ENCODE results near the gene UXS1. TPM values are rescaled to one million over a fixed set of nuclear protein-coding genes. Genes with fewer than 3 reads are reported as not detected.

UXS1 gene
- total RNA-seq, 1 donor: 22.8 TPM

DNA sequence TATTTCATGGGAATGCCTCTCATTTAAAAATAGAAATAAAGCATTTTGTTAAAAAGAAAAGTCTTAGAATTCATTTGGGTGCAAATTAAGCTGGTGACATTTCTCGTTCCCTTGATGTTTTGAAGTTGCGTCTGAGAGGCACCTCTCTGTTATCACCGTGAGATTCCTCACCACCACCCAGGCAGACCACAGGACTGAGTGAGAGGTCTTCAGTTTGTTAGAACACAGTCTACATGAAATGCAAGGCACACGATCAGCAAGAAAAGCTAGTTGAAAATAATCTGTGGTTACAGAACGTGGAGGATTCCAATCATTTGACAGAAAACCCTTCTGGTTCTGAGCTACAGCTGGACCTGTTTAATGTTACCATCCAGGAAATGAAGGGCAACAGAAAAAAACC, 116.0 kb downstream of the UXS1 start:
- H3K79me2 ChIP-seq (ENCODE audit: insufficient read depth, low read length): no peaks in the 10 kb centered on the region
- no peaks in the 10 kb centered on the region for H4K20me1 ChIP-seq (ENCODE audit: insufficient read depth, low read length)
- H3K36me3 ChIP-seq (ENCODE audit: insufficient read depth, low read length): no peaks in the 10 kb centered on the region
- H3K4me1 ChIP-seq (ENCODE audit: insufficient read depth, low read length): no peaks in the 10 kb centered on the region
- no peak overlapping the region for H3K27ac ChIP-seq (ENCODE audit: low read depth, low read length)
- H2AFZ ChIP-seq (ENCODE audit: low read length): no peak overlapping the region
- H3K27me3 ChIP-seq (ENCODE audit: insufficient read depth, low read length): peaks cover 14% of the 10 kb centered on the region
- H3K9me3 ChIP-seq (ENCODE audit: low read depth, low read length): no peaks in the 10 kb centered on the region
- H3K4me3 ChIP-seq (ENCODE audit: insufficient read depth, low read length): no peak overlapping the region
- H3K4me2 ChIP-seq (ENCODE audit: insufficient read depth, low read length): no peak overlapping the region
- TF ChIP-seq, protein P1, sequence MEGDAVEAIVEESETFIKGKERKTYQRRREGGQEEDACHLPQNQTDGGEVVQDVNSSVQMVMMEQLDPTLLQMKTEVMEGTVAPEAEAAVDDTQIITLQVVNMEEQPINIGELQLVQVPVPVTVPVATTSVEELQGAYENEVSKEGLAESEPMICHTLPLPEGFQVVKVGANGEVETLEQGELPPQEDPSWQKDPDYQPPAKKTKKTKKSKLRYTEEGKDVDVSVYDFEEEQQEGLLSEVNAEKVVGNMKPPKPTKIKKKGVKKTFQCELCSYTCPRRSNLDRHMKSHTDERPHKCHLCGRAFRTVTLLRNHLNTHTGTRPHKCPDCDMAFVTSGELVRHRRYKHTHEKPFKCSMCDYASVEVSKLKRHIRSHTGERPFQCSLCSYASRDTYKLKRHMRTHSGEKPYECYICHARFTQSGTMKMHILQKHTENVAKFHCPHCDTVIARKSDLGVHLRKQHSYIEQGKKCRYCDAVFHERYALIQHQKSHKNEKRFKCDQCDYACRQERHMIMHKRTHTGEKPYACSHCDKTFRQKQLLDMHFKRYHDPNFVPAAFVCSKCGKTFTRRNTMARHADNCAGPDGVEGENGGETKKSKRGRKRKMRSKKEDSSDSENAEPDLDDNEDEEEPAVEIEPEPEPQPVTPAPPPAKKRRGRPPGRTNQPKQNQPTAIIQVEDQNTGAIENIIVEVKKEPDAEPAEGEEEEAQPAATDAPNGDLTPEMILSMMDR (IDR thresholded peaks at IDR 0.05; ENCODE audit: extremely low read depth, low read depth, low read length): no peak
- DNase-seq (ENCODE audit: insufficient read length, low spot score, missing footprints): no peak

DNA sequence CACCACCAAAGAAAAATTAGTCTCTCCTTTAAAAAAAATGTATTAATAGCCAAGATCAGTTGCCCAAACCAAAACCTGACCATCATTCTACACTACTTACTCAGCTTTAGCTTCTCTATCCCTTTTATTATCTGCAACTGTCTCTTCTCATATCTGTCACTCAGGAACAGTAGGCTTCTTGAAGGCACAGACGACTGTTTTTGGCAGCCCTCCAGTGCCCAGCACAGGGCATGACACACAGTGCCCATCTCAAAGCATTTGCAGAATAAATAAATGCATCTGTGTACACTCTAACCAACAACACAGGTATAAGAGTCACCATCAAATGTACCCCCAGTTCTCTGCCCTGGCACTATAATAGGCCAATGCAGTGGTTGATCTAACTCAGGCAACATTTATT, 117.2 kb downstream of the UXS1 start:
- Histone ChIP-seq H3K9me3 (ENCODE audit: low read depth, low read length) (no peaks in the 10 kb centered on the region), H3K27ac (ENCODE audit: low read depth, low read length) (no peak overlapping the region), H3K79me2 (ENCODE audit: insufficient read depth, low read length) (no peaks in the 10 kb centered on the region), H3K4me2 (ENCODE audit: insufficient read depth, low read length) (no peak overlapping the region), H4K20me1 (ENCODE audit: insufficient read depth, low read length) (no peaks in the 10 kb centered on the region), H3K4me1 (ENCODE audit: insufficient read depth, low read length) (no peaks in the 10 kb centered on the region), H2AFZ (ENCODE audit: low read length) (no peak overlapping the region), H3K27me3 (ENCODE audit: insufficient read depth, low read length) (peaks cover 13% of the 10 kb centered on the region), H3K36me3 (ENCODE audit: insufficient read depth, low read length) (no peaks in the 10 kb centered on the region), H3K4me3 (ENCODE audit: insufficient read depth, low read length) (no peak overlapping the region)
- DNase-seq (ENCODE audit: insufficient read length, low spot score, missing footprints): no peak
- TF ChIP-seq, protein P1 (IDR thresholded peaks at IDR 0.05; ENCODE audit: extremely low read depth, low read depth, low read length): no peak

DNA sequence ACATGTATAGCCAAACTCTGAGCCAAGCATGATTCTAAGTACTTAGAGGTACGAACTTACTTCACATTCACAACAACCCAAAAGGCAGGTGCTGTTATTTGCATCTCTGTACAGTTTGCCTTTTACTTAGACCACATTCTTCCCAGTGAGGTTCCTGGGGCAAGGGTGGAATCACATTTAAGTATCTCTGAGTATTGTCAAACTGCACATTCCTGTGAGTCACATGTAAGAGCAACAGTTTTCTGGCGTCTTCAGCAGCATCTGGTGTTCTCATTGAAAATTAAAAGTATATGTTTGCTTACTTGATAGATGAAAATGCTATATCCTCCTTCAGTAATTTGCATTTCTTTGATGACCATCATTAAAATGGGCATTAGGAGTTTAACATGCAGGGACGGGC, 119.1 kb downstream of the UXS1 start:
- H3K4me2 ChIP-seq (ENCODE audit: insufficient read depth, low read length): no peak overlapping the region
- DNase-seq (ENCODE audit: insufficient read length, low spot score, missing footprints): peak; percentile 41
- no peaks in the 10 kb centered on the region for H3K79me2 ChIP-seq (ENCODE audit: insufficient read depth, low read length)
- no peak overlapping the region for H3K27ac ChIP-seq (ENCODE audit: low read depth, low read length)
- H2AFZ ChIP-seq (ENCODE audit: low read length): no peak overlapping the region
- no peaks in the 10 kb centered on the region for H3K9me3 ChIP-seq (ENCODE audit: low read depth, low read length)
- no peaks in the 10 kb centered on the region for H3K4me1 ChIP-seq (ENCODE audit: insufficient read depth, low read length)
- H3K4me3 ChIP-seq (ENCODE audit: insufficient read depth, low read length): no peak overlapping the region
- H3K36me3 ChIP-seq (ENCODE audit: insufficient read depth, low read length): no peaks in the 10 kb centered on the region
- H4K20me1 ChIP-seq (ENCODE audit: insufficient read depth, low read length): no peaks in the 10 kb centered on the region
- peaks cover 18% of the 10 kb centered on the region for H3K27me3 ChIP-seq (ENCODE audit: insufficient read depth, low read length)
- TF ChIP-seq, protein P1 (IDR thresholded peaks at IDR 0.05; ENCODE audit: extremely low read depth, low read depth, low read length): no peak

DNA sequence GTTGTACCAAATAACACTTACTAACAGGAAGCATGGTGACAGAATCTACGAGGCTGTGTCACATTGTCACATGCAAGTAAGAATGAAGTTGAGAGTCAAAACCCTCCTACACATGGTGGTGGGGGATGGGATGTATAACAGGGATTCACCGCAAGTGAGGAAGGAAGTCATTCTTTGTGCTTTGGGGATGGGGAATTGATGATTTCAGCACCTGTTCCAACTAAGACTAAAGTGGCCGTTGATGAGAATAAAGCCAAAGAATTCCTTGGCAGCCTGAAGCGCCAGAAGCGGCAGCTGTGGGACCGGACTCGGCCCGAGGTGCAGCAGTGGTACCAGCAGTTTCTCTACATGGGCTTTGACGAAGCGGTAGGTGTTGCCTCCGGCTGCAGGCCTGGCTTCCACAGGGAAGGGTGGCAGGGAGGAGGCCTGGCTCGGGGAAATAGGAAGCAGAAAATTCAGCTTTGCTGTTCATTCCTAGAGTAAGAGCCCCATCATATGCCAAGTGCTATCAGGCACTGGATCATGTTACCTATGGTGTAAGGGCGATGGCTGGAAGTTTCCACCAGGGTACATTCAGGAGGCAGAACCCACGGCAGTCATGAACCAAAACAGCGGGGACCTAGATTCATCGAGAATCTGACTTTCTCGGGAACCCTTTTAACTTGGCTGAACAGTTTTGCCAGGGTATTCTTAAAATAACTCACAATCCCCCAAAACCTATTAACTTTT, 120.3 kb downstream of the UXS1 start:
- Histone ChIP-seq H3K4me3 (ENCODE audit: insufficient read depth, low read length) (no peak overlapping the region), H3K4me1 (ENCODE audit: insufficient read depth, low read length) (no peaks in the 10 kb centered on the region), H3K9me3 (ENCODE audit: low read depth, low read length) (no peaks in the 10 kb centered on the region), H4K20me1 (ENCODE audit: insufficient read depth, low read length) (no peaks in the 10 kb centered on the region), H2AFZ (ENCODE audit: low read length) (no peak overlapping the region), H3K27me3 (ENCODE audit: insufficient read depth, low read length) (peaks cover 22% of the 10 kb centered on the region), H3K79me2 (ENCODE audit: insufficient read depth, low read length) (no peaks in the 10 kb centered on the region), H3K27ac (ENCODE audit: low read depth, low read length) (no peak overlapping the region), H3K36me3 (ENCODE audit: insufficient read depth, low read length) (no peaks in the 10 kb centered on the region), H3K4me2 (ENCODE audit: insufficient read depth, low read length) (no peak overlapping the region)
- TF ChIP-seq, protein P1 (IDR thresholded peaks at IDR 0.05; ENCODE audit: extremely low read depth, low read depth, low read length): no peak
- DNase-seq (ENCODE audit: insufficient read length, low spot score, missing footprints): no peak
